Ishikawa (cell line): Measurements from ENCODE around the gene PIEZO2.

Experiments
- CEBPB ChIP-seq: IDR thresholded peaks from 2 replicates; pipeline ENCODE4 v1.6.1; 2012
- CREB1 ChIP-seq: IDR thresholded peaks from 2 replicates; pipeline ENCODE4 v1.6.1; 2012; ENCODE audit warnings: low read depth
- EGR1 ChIP-seq: IDR thresholded peaks from 2 replicates; pipeline ENCODE4 v1.6.1; 2012
- EP300 ChIP-seq: IDR thresholded peaks from 2 replicates; pipeline ENCODE4 v1.6.1; 2012; ENCODE audit warnings: borderline replicate concordance
- FOXM1 ChIP-seq: IDR thresholded peaks from 2 replicates; pipeline ENCODE4 v1.6.1; 2012; ENCODE audit warnings: low read depth, borderline replicate concordance
- NFIC ChIP-seq: IDR thresholded peaks from 2 replicates; pipeline ENCODE4 v1.6.1; 2012
- RAD21 ChIP-seq: IDR thresholded peaks from 2 replicates; pipeline ENCODE4 v1.6.1; 2012; ENCODE audit warnings: low read depth
- TAF1 ChIP-seq: IDR thresholded peaks from 2 replicates; pipeline ENCODE4 v1.6.1; 2012; ENCODE audit warnings: low read depth, mild to moderate bottlenecking
- TCF12 ChIP-seq: IDR thresholded peaks from 2 replicates; pipeline ENCODE4 v1.6.1; 2012; ENCODE audit warnings: low read depth
- TEAD4 ChIP-seq: IDR thresholded peaks from 2 replicates; pipeline ENCODE4 v1.6.1; 2012
- YY1 ChIP-seq: IDR thresholded peaks from 2 replicates; pipeline ENCODE4 v1.6.1; 2012; ENCODE audit warnings: low read depth
- ZBTB7A ChIP-seq: IDR thresholded peaks from 2 replicates; pipeline ENCODE4 v1.6.1; 2012; ENCODE audit warnings: low read depth
- TF ChIP-seq, protein P1 (sequence below): IDR thresholded peaks from 2 replicates; pipeline ENCODE4 v1.6.1; 2012
- TF ChIP-seq, protein P2 (sequence below): IDR thresholded peaks from 2 replicates; pipeline ENCODE4 v1.6.1; 2012
- TF ChIP-seq, protein P3 (sequence below): IDR thresholded peaks from 2 replicates; pipeline ENCODE4 v1.6.1; 2012; ENCODE audit warnings: low read depth, mild to moderate bottlenecking

PIEZO2 gene

DNA sequence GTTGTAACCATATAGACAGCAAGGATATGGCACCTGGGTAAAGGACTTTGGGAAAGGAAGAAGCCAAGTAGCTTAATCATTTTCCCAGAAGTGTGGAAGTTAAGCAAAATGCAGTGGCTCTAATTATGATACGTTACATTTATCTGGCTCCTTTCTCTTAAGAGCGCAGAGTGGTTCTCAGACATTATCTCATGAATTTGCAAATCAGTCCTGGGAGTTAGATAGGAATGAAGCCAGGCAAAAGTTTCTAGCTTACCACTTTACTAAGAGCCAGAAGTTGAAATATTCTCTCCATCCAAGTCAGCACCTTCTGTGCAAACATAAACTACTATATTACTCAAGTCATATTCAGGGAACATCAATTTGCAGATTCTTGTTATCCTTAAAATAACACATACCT, 10.9 kb upstream of the PIEZO2 start:
- TF ChIP-seq TEAD4 = no peak
- TF ChIP-seq TAF1 = no peak
- TF ChIP-seq FOXM1 = no peak

DNA sequence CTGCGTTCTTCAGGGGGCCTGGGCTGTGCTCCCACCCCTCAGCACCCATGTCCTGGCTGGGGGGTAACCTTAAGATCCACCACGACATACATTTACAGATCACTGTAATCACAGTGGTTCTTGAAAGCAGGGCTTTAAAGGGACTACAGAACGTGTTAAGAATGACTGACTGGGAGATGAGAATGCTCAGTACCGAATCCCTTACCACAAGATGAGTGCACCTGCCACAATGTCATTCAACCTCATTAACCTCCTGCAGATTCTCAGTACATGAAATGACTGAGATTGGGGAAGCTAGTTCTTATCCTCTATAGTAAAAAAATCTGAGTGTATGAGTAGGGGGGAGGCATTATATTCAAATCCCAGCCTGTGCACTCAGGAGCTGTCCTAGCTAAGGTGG, 10.5 kb upstream of the PIEZO2 start:
- TF ChIP-seq TAF1 = no peak
- no peak for TF ChIP-seq FOXM1
- TF ChIP-seq EP300 = no peak
- no peak for TF ChIP-seq TCF12
- no peak for TF ChIP-seq NFIC
- TF ChIP-seq, protein P1, sequence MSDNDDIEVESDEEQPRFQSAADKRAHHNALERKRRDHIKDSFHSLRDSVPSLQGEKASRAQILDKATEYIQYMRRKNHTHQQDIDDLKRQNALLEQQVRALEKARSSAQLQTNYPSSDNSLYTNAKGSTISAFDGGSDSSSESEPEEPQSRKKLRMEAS = no peak
- TF ChIP-seq CREB1 = no peak
- no peak for TF ChIP-seq RAD21
- no peak for TF ChIP-seq TEAD4
- TF ChIP-seq EGR1 = no peak
- TF ChIP-seq, protein P2, sequence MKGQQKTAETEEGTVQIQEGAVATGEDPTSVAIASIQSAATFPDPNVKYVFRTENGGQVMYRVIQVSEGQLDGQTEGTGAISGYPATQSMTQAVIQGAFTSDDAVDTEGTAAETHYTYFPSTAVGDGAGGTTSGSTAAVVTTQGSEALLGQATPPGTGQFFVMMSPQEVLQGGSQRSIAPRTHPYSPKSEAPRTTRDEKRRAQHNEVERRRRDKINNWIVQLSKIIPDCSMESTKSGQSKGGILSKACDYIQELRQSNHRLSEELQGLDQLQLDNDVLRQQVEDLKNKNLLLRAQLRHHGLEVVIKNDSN = no peak
- no peak for TF ChIP-seq YY1
- no peak for TF ChIP-seq CEBPB
- TF ChIP-seq, protein P3, sequence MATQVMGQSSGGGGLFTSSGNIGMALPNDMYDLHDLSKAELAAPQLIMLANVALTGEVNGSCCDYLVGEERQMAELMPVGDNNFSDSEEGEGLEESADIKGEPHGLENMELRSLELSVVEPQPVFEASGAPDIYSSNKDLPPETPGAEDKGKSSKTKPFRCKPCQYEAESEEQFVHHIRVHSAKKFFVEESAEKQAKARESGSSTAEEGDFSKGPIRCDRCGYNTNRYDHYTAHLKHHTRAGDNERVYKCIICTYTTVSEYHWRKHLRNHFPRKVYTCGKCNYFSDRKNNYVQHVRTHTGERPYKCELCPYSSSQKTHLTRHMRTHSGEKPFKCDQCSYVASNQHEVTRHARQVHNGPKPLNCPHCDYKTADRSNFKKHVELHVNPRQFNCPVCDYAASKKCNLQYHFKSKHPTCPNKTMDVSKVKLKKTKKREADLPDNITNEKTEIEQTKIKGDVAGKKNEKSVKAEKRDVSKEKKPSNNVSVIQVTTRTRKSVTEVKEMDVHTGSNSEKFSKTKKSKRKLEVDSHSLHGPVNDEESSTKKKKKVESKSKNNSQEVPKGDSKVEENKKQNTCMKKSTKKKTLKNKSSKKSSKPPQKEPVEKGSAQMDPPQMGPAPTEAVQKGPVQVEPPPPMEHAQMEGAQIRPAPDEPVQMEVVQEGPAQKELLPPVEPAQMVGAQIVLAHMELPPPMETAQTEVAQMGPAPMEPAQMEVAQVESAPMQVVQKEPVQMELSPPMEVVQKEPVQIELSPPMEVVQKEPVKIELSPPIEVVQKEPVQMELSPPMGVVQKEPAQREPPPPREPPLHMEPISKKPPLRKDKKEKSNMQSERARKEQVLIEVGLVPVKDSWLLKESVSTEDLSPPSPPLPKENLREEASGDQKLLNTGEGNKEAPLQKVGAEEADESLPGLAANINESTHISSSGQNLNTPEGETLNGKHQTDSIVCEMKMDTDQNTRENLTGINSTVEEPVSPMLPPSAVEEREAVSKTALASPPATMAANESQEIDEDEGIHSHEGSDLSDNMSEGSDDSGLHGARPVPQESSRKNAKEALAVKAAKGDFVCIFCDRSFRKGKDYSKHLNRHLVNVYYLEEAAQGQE = no peak
- TF ChIP-seq ZBTB7A = no peak

DNA sequence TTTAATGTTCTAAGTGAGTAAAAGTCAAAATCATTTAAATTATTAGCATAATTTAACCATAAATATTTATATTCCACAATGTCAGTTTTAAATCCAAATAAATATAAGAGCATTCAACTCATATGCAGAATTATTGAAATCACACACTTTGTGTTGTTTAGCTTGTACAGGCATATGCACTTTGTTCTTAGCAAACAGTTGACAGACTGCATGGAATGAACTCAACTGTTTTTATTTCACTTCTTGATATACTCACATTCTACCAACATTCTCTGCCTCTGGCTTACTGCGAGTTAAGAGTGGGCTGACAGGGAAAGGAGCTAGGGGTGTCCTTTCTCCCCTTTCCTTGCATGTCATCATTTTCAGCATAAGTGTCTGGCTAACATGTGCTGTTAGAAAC, 7.6 kb upstream of the PIEZO2 start:
- TF ChIP-seq, protein P3 = no peak
- TF ChIP-seq TEAD4 (no peak), CEBPB (no peak), YY1 (no peak), EGR1 (no peak), NFIC (no peak), ZBTB7A (no peak), TAF1 (no peak), RAD21 (no peak), CREB1 (no peak), FOXM1 (no peak), TCF12 (no peak), EP300 (no peak)
- TF ChIP-seq, protein P1 = no peak
- TF ChIP-seq, protein P2 = no peak

DNA sequence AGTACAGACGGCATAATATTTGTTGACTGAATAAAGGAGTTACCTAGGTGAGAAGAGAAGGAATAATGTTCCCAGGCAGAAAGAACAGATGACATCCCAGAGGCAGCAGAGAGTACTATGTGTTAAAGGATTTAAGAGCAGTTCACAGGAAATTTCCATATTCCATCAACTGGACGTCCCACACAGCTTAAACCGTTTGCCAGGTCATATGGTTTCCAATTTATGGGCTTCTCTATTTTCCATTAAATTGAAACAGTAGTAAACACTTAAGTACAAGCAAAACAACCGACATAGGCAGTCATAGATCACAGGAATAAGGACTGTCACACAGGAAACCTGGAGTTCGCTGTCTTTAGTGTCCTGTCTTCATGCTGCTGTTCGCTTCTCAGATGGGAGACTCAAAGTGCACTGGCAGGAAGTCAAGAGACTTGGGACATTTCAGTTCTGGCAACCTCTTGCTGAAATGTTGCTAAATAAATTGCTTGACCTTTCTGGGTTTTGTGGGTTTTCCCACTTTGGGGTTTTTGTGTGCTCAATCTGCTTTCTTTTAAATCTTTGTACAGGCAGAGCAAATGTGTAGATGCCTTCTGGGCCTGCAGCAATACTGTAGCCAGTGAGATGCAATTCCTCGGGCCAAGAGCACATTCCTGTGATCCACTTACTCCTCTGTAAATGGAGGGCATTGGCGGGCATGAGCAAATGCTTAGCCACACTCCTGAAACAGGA, 5.8 kb upstream of the PIEZO2 start:
- TF ChIP-seq ZBTB7A (no peak), YY1 (no peak), EGR1 (no peak), TAF1 (no peak), RAD21 (no peak), CEBPB (no peak), EP300 (no peak), CREB1 (no peak), FOXM1 (no peak), NFIC (no peak), TEAD4 (no peak), TCF12 (no peak)
- TF ChIP-seq, protein P1 = no peak
- TF ChIP-seq, protein P3 = no peak
- TF ChIP-seq, protein P2 = no peak
